Testis (tissue), 3 donors: Measurements from ENCODE around the gene ARFIP2. TPM values are rescaled to one million over a fixed set of nuclear protein-coding genes. Genes with fewer than 3 reads are reported as not detected.

ENCODE experiments used
- DNase-seq: peaks from one replicate; pipeline ENCODE4 v3.0.0-alpha.2; 2019
- H3K27ac ChIP-seq, 2 donors: fragments of 200-600 bp; sonication (generic); one replicate each; pipeline ENCODE4 v1.5.1; 2019
- H3K27me3 ChIP-seq: fragments of 200-600 bp; sonication (generic); one replicate; pipeline ENCODE4 v1.5.1; 2019
- H3K36me3 ChIP-seq: fragments of 200-600 bp; sonication (generic); one replicate; pipeline ENCODE4 v1.5.1; 2017; ENCODE audit warnings: low read depth; ENCODE audit errors: missing control alignments
- H3K4me1 ChIP-seq: fragments of 200-600 bp; sonication (generic); one replicate; pipeline ENCODE4 v1.5.1; 2019
- H3K4me3 ChIP-seq, 2 donors: fragments of 200-600 bp; sonication (generic); one replicate each; pipeline ENCODE4 v1.5.1; 2017 to 2019
- H3K9me3 ChIP-seq: fragments of 200-600 bp; sonication (generic); one replicate; pipeline ENCODE4 v1.5.1; 2017
- POLR2A ChIP-seq: fragments of 450-650 bp; IDR thresholded peaks from one replicate; pipeline ENCODE4 v1.6.1; 2017; ENCODE audit warnings: antibody characterized with exemption, mild to moderate bottlenecking, moderate library complexity
- WGBS, 2 donors: methylation state at CpG; one replicate each; pipeline ENCODE4 v1.1.5; 2018; 5-methylcytosine and 5-hydroxymethylcytosine counted together
- intact Hi-C: fragments of 100-400 bp; cut with DNase I; formaldehyde crosslinking; loops from one replicate; pipeline ENCODE4 v1.15.1; 2023; ENCODE audit warnings: low total_unique reads
- polyA plus RNA-seq: library from polyadenylated mRNA; stranded (reverse); fragments of 350-450 nt; fragmentation: Illumina TruSeq; extraction: RNeasy Lipid Tissue Mini Kit (QIAGEN cat#74804); gene quantifications from one replicate; pipeline ENCODE4 v1.2.3, GENCODE V29; 2014; ENCODE audit warnings: low read depth, low replicate concordance; ENCODE audit not compliant: insufficient read depth
- total RNA-seq, 2 donors: library from RNA; depleted of rRNA; stranded (reverse); fragments of >200 nt; gene quantifications; one replicate each; pipeline ENCODE4 v1.2.3, GENCODE V29; 2016
- TF ChIP-seq, protein P1 (sequence below), 3 experiments: fragments of 450-650 bp in 2 of 3; fragments of 200-600 bp in 1 of 3; sonication (generic) in 1 of 3; IDR thresholded peaks; one replicate each; pipeline ENCODE4 v1.5.1; 2016 to 2019; ENCODE audit warnings: antibody characterized with exemption in 3 of 3, mild to moderate bottlenecking in 2 of 3, moderate library complexity in 1 of 3

ARFIP2 gene
- total and polyA plus RNA-seq, 3 donors from 2014 or later = 56.1 to 80.1 (median 70.2) TPM

DNA sequence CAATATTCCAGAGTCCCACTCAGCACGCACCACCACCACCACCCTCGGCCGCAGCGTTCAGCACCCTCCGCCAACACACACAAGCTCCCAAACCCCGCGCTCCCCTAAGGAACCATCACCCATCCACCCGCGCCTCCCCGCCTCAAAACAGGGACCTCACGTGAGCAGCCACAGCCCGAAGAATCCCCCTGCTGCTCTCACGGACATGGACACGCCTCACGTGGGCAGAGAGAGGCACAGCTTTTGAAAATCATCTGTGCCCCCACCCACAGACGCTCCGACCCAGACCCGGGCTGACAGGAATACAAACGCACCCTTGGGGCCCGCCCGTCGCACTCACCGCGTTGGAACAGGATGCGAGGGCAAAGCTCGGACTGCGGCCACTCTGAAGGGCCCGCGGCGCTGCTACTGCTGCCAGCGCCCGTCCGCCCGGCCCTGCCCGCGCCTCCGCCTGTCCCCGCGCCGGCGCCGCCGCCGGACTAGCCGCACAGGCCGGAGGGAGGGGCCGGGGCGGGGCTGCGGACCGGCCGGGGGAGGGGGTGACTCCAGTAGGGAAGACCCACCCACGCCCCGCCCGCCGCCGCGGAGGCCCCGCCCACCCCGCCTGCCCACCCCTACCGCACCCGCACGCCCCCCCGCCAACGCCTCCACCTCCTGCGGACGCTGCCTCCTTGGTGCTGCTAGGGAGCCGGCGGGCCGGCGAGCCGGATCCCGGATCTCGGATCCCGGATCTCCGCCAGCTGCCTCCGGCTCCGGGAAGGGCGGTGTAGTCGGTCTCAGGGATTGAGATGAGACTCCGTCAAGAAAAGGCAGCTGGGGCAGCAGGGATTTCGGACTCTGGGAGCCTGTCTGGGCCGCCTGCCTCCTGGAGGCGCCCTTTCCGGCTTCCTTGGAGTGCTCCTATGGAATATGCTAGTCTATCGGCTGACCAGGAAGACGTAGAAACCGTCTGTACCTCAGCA is 7.4 kb downstream of the ARFIP2 start, which contains the start of gene TRIM3:
Gene TRIM3, minus strand, starts transcription at position 491 of the 962 bp plus-strand sequence. CDS start 8,246 bp downstream, outside the sequence.
- no peaks in the 10 kb centered on the region for H3K36me3 ChIP-seq
- no peaks in the 10 kb centered on the region for H3K9me3 ChIP-seq
- DNase-seq = peak; percentile 96
- peak within 1 kb of the TSS; percentile 81 to 82 for H3K4me3 ChIP-seq
- H3K4me1 ChIP-seq = peaks cover 10% of the 10 kb centered on the region
- WGBS, 2 donors = 0 to 1% methylated on average over 34 to 66 of the region's 87 CpGs
- intact Hi-C loops = no loop called here
- H3K27me3 ChIP-seq = no peaks in the 10 kb centered on the region
- peak within 1 kb of the TSS; percentile 82 to 86 for H3K27ac ChIP-seq
- no peak for TF ChIP-seq POLR2A
- TF ChIP-seq, protein P1, sequence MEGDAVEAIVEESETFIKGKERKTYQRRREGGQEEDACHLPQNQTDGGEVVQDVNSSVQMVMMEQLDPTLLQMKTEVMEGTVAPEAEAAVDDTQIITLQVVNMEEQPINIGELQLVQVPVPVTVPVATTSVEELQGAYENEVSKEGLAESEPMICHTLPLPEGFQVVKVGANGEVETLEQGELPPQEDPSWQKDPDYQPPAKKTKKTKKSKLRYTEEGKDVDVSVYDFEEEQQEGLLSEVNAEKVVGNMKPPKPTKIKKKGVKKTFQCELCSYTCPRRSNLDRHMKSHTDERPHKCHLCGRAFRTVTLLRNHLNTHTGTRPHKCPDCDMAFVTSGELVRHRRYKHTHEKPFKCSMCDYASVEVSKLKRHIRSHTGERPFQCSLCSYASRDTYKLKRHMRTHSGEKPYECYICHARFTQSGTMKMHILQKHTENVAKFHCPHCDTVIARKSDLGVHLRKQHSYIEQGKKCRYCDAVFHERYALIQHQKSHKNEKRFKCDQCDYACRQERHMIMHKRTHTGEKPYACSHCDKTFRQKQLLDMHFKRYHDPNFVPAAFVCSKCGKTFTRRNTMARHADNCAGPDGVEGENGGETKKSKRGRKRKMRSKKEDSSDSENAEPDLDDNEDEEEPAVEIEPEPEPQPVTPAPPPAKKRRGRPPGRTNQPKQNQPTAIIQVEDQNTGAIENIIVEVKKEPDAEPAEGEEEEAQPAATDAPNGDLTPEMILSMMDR (IDR thresholded peaks at IDR 0.05) = no peak

DNA sequence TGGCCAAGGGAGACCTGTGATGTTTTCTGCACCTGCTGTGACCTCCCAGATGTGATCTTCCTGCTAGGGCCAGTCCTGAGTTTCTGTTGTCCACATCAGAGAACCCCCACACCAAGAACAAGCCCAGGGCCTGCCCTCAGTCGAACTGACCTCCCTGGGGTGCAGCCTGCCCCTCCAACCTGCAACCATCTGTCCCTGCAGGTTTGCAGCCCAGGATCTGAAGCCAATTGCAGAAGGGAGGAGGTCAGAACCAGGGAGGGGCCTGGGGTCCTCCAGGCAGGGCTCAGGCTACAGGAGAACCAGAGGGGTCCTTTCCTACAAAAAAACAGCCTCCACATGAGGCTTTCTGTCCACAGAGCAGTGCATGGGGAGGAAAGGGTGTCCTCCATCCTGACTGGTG is 8.2 kb downstream of the ARFIP2 start:
- no peak for DNase-seq
- intact Hi-C loops = no loop called here

DNA sequence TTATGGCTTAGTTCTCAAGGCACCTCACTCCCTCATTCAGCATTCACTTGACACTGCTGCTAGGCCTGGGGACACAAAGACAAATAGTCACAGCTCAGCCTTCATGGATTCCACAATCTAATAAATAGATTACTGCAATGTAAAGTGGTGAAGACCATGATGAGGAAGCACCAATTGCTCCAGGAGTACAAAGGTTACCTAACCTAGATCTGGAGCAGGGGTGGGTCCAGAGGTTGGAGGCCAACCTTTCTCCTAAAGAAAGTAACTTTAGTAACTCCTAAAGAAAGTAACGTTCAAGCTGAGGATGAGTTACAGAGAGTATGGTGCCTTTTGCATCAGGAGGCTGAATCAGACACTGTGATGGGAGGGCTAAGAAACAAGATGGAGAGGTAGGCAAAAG is 11.5 kb downstream of the ARFIP2 start:
- Histone ChIP-seq H3K4me3 (no peak overlapping the region), H3K27me3 (no peaks in the 10 kb centered on the region), H3K4me1 (peaks cover 10% of the 10 kb centered on the region), H3K9me3 (no peaks in the 10 kb centered on the region), H3K36me3 (no peaks in the 10 kb centered on the region), H3K27ac (no peak overlapping the region)
- intact Hi-C loops = no loop called here
- no peak for DNase-seq
- WGBS, 2 donors = 88 to 97% methylated on average over 1 of the region's 1 CpG
- TF ChIP-seq POLR2A = no peak
- TF ChIP-seq, protein P1 (IDR thresholded peaks at IDR 0.05) = no peak

More for the DNA sequence above, 8.2 kb downstream of the ARFIP2 start:
- peak overlapping the region; percentile 81 to 82 for H3K4me3 ChIP-seq
- WGBS, 2 donors = 17% methylated on average over 1 of the region's 1 CpG; no CpG with 5 or more reads in 1 of the 2 donors
- H3K9me3 ChIP-seq = no peaks in the 10 kb centered on the region
- H3K27ac ChIP-seq = no peak overlapping the region
- H3K36me3 ChIP-seq = no peaks in the 10 kb centered on the region
- no peak for TF ChIP-seq POLR2A
- peaks cover 10% of the 10 kb centered on the region for H3K4me1 ChIP-seq
- H3K27me3 ChIP-seq = no peaks in the 10 kb centered on the region

DNA sequence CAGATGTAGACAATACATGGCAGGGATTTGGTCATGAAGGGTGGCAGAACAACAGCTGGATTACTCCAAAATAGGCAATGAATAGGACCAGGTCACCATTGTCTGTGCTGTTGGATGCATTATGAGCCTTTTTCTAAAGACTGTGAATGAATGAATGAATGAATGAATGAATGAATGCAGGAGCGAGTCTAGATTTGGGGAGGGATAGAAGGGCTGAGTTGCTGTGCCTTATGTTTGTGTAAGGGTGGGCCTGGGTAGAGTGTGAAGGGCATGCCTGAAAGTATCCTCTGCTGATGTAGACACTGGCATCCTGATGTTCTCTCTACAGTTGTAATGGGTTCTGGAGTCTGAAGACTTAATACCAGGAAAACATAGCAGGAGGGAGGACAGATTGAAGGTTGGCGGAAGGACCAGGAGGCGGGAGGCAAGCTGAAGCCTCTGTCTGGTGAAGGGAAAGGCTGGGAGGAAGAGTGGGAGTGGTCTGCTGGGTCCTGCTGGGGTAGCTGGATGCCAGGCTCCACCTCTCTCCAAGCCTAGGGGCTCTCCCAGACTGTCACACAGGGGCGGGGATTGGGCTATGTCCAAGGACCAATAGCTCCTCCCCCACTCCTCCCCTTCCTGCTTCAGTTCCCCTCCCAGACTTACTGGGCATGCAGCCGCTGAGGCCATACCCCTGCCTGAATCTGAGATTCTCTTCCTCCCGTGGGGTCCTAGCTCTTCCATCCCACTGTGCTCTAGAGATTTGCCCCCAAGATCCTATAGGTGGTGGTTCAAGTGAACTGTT is 12.2 kb downstream of the ARFIP2 start:
- Histone ChIP-seq H3K9me3 (no peaks in the 10 kb centered on the region), H3K4me1 (peaks cover 7% of the 10 kb centered on the region), H3K27me3 (no peaks in the 10 kb centered on the region), H3K27ac (no peak overlapping the region), H3K36me3 (no peaks in the 10 kb centered on the region), H3K4me3 (no peak overlapping the region)
- TF ChIP-seq, protein P1 (IDR thresholded peaks at IDR 0.05) = no peak
- no peak for TF ChIP-seq POLR2A
- WGBS, 2 donors = 41 to 51% methylated on average over 6 of the region's 6 CpGs
- peak; percentile 55 for DNase-seq
- intact Hi-C loops = no loop called here

DNA sequence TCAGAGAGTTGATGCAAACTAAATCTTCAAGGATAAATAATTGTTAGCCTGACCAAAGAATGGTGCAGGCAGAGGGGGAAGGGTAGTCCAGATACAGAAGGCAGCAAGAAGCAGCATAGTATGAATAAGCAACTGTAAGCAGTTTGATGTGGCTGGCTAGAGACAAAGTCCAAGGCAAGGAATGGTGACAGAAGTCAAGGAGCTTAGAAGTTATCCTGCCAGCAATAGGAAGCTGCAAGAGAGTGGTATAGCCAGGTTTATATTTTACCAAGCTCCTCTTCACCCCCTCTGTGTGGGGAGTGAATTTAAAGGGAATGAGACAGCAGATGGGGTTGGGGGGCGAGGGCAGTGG is 22.1 kb downstream of the ARFIP2 start:
- no peak overlapping the region for H3K27ac ChIP-seq
- H3K36me3 ChIP-seq = no peaks in the 10 kb centered on the region
- H3K4me3 ChIP-seq = no peak overlapping the region
- no peaks in the 10 kb centered on the region for H3K4me1 ChIP-seq
- intact Hi-C loops = no loop called here
- no peak for DNase-seq
- H3K9me3 ChIP-seq = no peaks in the 10 kb centered on the region
- 78 to 96% methylated on average over 1 of the region's 1 CpG for WGBS, 2 donors
- no peak for TF ChIP-seq POLR2A
- TF ChIP-seq, protein P1 (IDR thresholded peaks at IDR 0.05) = no peak
- no peaks in the 10 kb centered on the region for H3K27me3 ChIP-seq
